ENCODE data around the gene POLR2E. TPM values are rescaled to one million over a fixed set of nuclear protein-coding genes. Genes with fewer than 3 reads are reported as not detected.

The POLR2E gene
- total and polyA plus RNA-seq, 2 experiments from 2014 or later: 257 to 286 TPM

- Mint-ChIP-seq H3K27ac (no peak overlapping the region), H3K36me3 (ENCODE audit: low read depth) (peaks cover 16% of the 10 kb centered on the region), H3K9me3 (no peaks in the 10 kb centered on the region), H3K4me3 (peak overlapping the region; percentile 82), H3K4me1 (peaks cover 12% of the 10 kb centered on the region), H3K27me3 (ENCODE audit: insufficient read depth, low read depth, poor library complexity) (peaks cover 16% of the 10 kb centered on the region)
- Histone ChIP-seq H3F3A (replicated peaks; ENCODE audit: low read depth) (peaks cover 13% of the 10 kb centered on the region), H3K4me1 (ENCODE audit: insufficient read depth) (peaks cover 3% of the 10 kb centered on the region; the same call in 1 of the 2 replicates), H3K36me3 (ENCODE audit: insufficient read depth) (peaks cover 4% of the 10 kb centered on the region; the same call in 1 of the 2 replicates), H3K9me2 (ENCODE audit: insufficient read depth) (no peaks in the 10 kb centered on the region), H3K79me2 (replicated peaks; ENCODE audit: insufficient read depth) (0 out of 2 replicates have a peak, but pooled peaks cover 4% of the 10 kb centered on the region), H3K27ac (ENCODE audit: low read depth) (no peak overlapping the region), H3K4me3 (peak overlapping the region; percentile 63), H3K27me3 (ENCODE audit: insufficient read depth) (peaks cover 10% of the 10 kb centered on the region), H2AFZ (peak overlapping the region; percentile 91), H4K20me1 (replicated peaks; ENCODE audit: insufficient read depth) (0 out of 2 replicates have a peak, but pooled peaks cover 3% of the 10 kb centered on the region), H3K4me2 (peak overlapping the region; percentile 81)
- ATAC-seq: peak; percentile 30
- peak; percentile 80 for DNase-seq (ENCODE audit: low spot score)
- TF ChIP-seq POLR2AphosphoS5 (IDR thresholded peaks at IDR 0.05; ENCODE audit: low read depth): peak; percentile 57
- TF ChIP-seq NANOG (IDR thresholded peaks at IDR 0.05; ENCODE audit: borderline replicate concordance): no peak
Observed at GRCh38 chr19:1070931-1071791, 24.0 kb downstream of the POLR2E start.

DNA sequence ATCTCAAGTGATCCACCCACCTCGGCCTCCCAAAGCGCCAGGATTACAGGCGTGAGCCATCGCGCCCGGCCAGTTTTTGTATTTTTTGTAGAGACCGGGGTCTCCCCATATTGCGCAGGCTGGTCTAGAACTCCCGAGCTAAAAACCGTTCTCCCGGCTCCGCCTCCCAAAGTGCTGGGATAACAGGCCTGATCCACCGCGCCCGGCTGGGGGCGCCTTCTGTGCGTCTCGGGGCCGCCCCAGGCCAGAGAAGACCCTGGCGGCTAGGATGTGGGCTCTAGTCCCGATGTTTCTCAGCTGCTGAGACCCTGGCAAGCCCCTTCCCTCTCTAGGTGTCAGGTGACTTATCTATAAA, 24.6 kb downstream of the POLR2E start:
- Histone ChIP-seq H3K79me2 (replicated peaks; ENCODE audit: insufficient read depth) (0 out of 2 replicates have a peak, but pooled peaks cover 4% of the 10 kb centered on the region), H3F3A (replicated peaks; ENCODE audit: low read depth) (peaks cover 14% of the 10 kb centered on the region), H3K36me3 (ENCODE audit: insufficient read depth) (peaks cover 1% of the 10 kb centered on the region; the same call in 1 of the 2 replicates), H3K9me2 (ENCODE audit: insufficient read depth) (no peaks in the 10 kb centered on the region), H3K27ac (ENCODE audit: low read depth) (no peak overlapping the region), H3K4me1 (ENCODE audit: insufficient read depth) (peaks cover 3% of the 10 kb centered on the region; the same call in 1 of the 2 replicates), H3K4me2 (peak overlapping the region; percentile 81), H3K4me3 (peak overlapping the region; percentile 63), H3K27me3 (ENCODE audit: insufficient read depth) (peaks cover 14% of the 10 kb centered on the region), H4K20me1 (replicated peaks; ENCODE audit: insufficient read depth) (0 out of 2 replicates have a peak, but pooled peaks cover 3% of the 10 kb centered on the region), H2AFZ (peak overlapping the region; percentile 91)
- TF ChIP-seq CTCF (conservative IDR thresholded peaks at IDR 0.05; ENCODE audit: low read depth in 2 of 2) (peak; percentile 51 to 63), JUNB (IDR thresholded peaks at IDR 0.05; ENCODE audit: unreplicated experiment) (no peak)
- Mint-ChIP-seq H3K27me3 (ENCODE audit: insufficient read depth, low read depth, poor library complexity) (peaks cover 21% of the 10 kb centered on the region), H3K27ac (no peak overlapping the region), H3K4me3 (peak overlapping the region; percentile 60), H3K36me3 (ENCODE audit: low read depth) (peaks cover 10% of the 10 kb centered on the region), H3K4me1 (peaks cover 17% of the 10 kb centered on the region), H3K9me3 (no peaks in the 10 kb centered on the region)
- peak; percentile 53 for ATAC-seq
- DNase-seq (ENCODE audit: low spot score): peak; percentile 86

DNA sequence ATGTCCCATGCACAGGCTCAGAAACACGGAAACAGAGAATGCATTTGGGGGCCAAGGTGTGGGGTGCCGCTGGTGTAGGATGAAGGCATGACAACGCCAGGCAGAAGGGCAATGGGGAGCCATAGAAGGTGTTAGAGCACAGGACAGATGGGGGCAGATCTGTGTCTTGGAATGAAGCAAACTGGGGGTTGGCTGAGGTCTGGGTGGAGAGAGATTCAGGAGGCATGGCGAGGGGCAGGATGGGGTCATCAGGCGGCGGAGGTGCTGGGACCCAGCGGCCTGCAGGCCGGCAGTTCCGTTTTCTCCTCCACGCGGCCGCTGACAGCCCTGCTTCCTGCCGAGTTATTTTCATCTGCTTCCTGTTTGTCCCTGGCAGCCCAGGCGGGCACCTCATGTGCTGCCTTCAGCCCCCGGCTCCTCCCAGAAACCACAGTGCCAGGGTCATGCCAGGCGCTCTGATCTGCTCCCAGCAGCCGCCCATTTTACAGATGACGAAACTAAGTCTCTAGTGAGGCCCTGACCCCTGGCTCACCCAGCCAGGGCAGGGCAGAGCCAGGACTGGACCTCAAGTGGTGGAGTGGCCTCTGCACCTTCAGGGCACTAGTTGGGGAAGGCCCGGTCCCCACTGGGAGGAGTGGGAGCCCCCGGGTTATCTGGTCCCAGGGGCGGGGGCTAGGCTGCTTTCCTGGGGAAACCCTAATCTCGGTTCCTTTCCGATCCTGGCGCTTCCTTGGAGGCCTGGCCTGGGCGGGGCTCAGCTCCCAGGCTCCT, 26.0 kb downstream of the POLR2E start:
- Mint-ChIP-seq H3K4me1 (peaks cover 24% of the 10 kb centered on the region), H3K27me3 (ENCODE audit: insufficient read depth, low read depth, poor library complexity) (peaks cover 30% of the 10 kb centered on the region), H3K4me3 (peak overlapping the region; percentile 42), H3K36me3 (ENCODE audit: low read depth) (peaks cover 5% of the 10 kb centered on the region; the same call in 1 of the 3 replicates), H3K9me3 (peaks cover 3% of the 10 kb centered on the region; the same call in 2 of the 3 replicates), H3K27ac (no peak overlapping the region)
- H3K36me3 ChIP-seq (ENCODE audit: insufficient read depth): no peaks in the 10 kb centered on the region
- H3K27me3 ChIP-seq (ENCODE audit: insufficient read depth): peaks cover 19% of the 10 kb centered on the region
- peaks cover 18% of the 10 kb centered on the region for H3F3A ChIP-seq (replicated peaks; ENCODE audit: low read depth)
- no peak overlapping the region for H3K4me2 ChIP-seq
- no peak overlapping the region for H3K27ac ChIP-seq (ENCODE audit: low read depth)
- H3K4me1 ChIP-seq (ENCODE audit: insufficient read depth): peaks cover 8% of the 10 kb centered on the region; the same call in 1 of the 2 replicates
- DNase-seq (ENCODE audit: low spot score): no peak
- 0 out of 2 replicates have a peak, but pooled peaks cover 4% of the 10 kb centered on the region for H3K79me2 ChIP-seq (replicated peaks; ENCODE audit: insufficient read depth)
- H3K9me2 ChIP-seq (ENCODE audit: insufficient read depth): no peaks in the 10 kb centered on the region
- 0 out of 2 replicates have a peak, but pooled peaks cover 3% of the 10 kb centered on the region for H4K20me1 ChIP-seq (replicated peaks; ENCODE audit: insufficient read depth)
- H2AFZ ChIP-seq: no peak overlapping the region
- no peak overlapping the region for H3K4me3 ChIP-seq
- no peak for ATAC-seq
- no peak for TF ChIP-seq CTCF (conservative IDR thresholded peaks at IDR 0.05; ENCODE audit: low read depth in 2 of 2)
- TF ChIP-seq NANOG (IDR thresholded peaks at IDR 0.05; ENCODE audit: borderline replicate concordance): no peak
- no peak for TF ChIP-seq EZH2 (IDR thresholded peaks at IDR 0.05; ENCODE audit: low read depth, unreplicated experiment)
- TF ChIP-seq, protein P1, sequence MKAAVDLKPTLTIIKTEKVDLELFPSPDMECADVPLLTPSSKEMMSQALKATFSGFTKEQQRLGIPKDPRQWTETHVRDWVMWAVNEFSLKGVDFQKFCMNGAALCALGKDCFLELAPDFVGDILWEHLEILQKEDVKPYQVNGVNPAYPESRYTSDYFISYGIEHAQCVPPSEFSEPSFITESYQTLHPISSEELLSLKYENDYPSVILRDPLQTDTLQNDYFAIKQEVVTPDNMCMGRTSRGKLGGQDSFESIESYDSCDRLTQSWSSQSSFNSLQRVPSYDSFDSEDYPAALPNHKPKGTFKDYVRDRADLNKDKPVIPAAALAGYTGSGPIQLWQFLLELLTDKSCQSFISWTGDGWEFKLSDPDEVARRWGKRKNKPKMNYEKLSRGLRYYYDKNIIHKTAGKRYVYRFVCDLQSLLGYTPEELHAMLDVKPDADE (IDR thresholded peaks at IDR 0.05): no peak
